ENCODE results near the gene USP6NL.

The USP6NL gene

GRCh38 chr10:11409357-11409756 lies 202.1 kb downstream of the USP6NL start:
- no peak for DNase-seq
- TF ChIP-seq POLR2A (IDR thresholded peaks at IDR 0.05; ENCODE audit: low read length) (no peak), GATA1 (IDR thresholded peaks at IDR 0.05; ENCODE audit: low read depth, low read length) (no peak)

GRCh38 chr10:11407939-11408338 lies 203.5 kb downstream of the USP6NL start:
- DNase-seq = no peak
- TF ChIP-seq GATA1 (IDR thresholded peaks at IDR 0.05; ENCODE audit: low read depth, low read length) = no peak
- no peak for TF ChIP-seq POLR2A (IDR thresholded peaks at IDR 0.05; ENCODE audit: low read length)

GRCh38 chr10:11406746-11407145 lies 204.7 kb downstream of the USP6NL start:
- DNase-seq = no peak
- TF ChIP-seq GATA1 (IDR thresholded peaks at IDR 0.05; ENCODE audit: low read depth, low read length) (no peak), POLR2A (IDR thresholded peaks at IDR 0.05; ENCODE audit: low read length) (no peak)

GRCh38 chr10:11404901-11405300 lies 206.5 kb downstream of the USP6NL start:
- no peak for TF ChIP-seq GATA1 (IDR thresholded peaks at IDR 0.05; ENCODE audit: low read depth, low read length)
- TF ChIP-seq POLR2A (IDR thresholded peaks at IDR 0.05; ENCODE audit: low read length) = no peak
- no peak for DNase-seq

Measured in erythroblast (primary cell).